Ammon's horn (tissue), 1 donor: Measurements from ENCODE around the gene PDCD1LG2.

Experiments used
- DNase-seq: peaks from one replicate; pipeline ENCODE4 v3.0.0-alpha.2; 2016; ENCODE audit warnings: low spot score

PDCD1LG2 gene

DNA sequence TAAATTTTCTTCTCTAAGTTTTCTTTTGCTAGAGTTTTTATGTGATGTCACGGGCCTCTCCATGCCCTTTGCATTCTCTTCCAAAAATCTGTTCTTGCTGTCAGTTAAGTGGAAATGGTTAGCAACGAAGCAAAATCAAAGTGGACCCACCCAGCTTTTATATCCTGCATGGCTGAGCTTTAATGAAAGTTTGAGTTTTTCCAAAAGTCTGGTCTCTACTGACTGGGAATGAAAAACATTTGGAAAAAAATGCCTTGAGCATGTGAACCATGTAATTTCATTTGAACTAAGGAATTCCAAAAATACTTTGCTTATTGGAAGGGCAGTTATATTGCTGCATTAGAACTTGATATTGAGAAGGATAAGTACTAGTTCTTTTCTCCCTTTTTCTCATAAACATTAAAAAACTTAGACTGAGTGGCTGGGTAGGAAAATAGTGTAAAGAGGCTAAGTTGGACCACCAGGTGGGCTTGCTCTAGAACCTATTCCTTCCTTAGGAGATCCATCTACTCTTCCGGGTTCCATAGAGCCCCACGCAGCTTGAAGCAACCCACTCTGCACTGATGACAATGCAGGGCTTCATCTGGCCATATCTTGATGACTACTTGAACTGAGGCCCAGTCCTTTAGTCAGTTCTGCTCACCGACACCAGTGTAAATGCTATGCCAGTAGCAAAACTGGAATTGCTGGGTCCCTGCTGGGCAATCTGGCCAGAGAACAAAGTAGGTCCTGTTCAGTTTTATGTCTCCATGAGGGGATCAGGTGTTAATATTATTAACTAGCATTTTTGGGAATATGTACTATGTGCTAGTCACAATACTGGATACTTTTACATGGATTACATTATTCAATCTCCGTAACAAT is 101.2 kb downstream of the PDCD1LG2 start:
- DNase-seq, result no peak

DNA sequence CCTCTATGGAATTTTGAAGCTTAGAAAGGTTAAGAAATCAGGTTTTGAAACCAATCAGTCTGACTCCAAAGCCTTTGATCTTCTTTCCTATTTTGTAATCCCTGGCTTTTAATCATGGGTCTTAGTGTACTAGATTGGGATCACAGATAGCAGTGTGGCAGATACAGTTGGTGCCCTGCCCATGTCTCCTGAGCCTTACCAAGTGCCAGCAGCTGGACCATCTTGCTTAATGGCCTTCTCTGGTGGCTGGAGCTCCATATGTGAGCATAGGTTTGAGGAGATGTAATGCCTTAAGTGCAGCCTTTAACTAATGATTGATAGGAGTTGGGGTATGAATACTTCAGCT is 101.8 kb downstream of the PDCD1LG2 start:
- no peak for DNase-seq

DNA sequence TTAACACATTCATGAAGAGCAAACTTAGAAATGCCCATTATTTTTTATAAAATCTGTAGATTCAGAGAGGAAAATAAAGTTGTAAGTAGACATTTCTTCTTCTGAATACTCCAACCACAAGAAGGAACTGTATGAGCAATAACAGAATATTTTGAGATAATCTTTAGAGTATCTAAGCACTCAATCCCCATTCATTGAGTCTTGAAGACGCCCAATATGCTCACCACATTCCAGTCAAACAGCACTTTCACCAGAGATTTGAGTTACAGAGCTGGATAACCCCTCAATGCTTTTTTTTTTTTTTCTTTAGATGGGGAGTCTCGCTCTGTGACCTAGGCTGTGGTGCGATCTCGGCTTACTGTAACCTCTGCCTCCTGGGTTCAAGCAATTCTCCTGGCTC is 103.9 kb downstream of the PDCD1LG2 start:
- DNase-seq, result no peak

DNA sequence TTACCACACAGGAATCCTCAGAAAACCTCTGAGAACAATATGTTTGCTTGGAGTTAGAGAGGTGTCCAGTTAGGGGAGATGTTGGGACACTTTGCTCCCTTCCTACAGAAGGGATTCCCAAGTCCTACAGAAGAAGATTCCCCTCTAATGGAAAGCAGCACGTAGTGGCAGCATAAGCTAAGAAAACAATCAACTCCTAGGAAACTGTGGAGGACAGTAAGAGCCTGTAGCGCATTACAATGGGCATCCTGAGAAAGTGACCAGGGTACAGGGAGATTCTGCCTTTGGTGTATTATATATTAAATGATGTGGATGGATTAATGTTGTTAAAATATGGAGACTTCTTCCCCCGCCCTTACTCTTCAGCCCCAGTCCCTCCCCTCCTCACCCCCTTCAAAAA is 104.7 kb downstream of the PDCD1LG2 start:
- no peak for DNase-seq

DNA sequence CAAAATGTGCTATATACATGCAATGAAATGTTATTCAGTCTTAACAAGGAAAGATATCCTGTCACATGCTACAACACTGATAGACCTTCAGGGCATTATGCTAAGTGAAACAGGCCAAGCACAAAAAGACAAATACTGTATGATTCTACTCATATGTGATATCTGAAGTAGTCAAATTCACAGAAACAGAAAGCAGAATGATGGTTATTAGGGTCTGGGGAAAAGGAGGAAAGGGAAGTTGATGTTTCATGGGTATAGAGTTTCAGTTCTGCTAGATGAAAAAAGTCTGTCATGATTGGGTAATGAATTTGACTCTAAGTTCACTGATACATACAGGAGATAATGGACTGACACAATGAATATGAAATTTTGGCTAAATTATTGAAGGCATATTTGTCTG is 107.4 kb downstream of the PDCD1LG2 start:
- peak; percentile 16 for DNase-seq

DNA sequence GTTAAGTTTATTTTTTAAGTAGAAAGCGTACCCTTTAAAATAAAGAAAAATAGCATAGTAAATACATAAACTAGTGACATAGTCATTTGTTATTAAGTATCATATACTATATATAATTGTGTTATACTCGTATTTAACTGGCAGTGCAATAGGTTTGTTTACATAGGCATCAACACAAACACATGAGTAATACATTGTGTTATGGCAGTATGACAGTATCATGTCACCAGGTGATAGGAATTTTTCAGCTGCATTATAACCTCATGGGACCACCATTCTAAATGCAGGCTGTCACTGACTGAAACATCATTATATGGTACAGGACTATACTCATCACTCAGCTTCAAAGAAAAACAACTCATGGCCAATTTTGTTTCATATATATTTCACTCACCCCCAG is 110.2 kb downstream of the PDCD1LG2 start:
- no peak for DNase-seq
